C4-2B (cell line): ENCODE results near the gene ZNF883.

Experiments used
- ZFX ChIP-seq: fragments of 450-650 bp; IDR thresholded peaks from 2 replicates; pipeline ENCODE4 v1.6.1; 2017
- TF ChIP-seq, protein P1 (sequence below): fragments of 450-650 bp; conservative IDR thresholded peaks from 2 replicates; pipeline ENCODE4 v1.5.1; 2017; ENCODE audit warnings: mild to moderate bottlenecking

DNA sequence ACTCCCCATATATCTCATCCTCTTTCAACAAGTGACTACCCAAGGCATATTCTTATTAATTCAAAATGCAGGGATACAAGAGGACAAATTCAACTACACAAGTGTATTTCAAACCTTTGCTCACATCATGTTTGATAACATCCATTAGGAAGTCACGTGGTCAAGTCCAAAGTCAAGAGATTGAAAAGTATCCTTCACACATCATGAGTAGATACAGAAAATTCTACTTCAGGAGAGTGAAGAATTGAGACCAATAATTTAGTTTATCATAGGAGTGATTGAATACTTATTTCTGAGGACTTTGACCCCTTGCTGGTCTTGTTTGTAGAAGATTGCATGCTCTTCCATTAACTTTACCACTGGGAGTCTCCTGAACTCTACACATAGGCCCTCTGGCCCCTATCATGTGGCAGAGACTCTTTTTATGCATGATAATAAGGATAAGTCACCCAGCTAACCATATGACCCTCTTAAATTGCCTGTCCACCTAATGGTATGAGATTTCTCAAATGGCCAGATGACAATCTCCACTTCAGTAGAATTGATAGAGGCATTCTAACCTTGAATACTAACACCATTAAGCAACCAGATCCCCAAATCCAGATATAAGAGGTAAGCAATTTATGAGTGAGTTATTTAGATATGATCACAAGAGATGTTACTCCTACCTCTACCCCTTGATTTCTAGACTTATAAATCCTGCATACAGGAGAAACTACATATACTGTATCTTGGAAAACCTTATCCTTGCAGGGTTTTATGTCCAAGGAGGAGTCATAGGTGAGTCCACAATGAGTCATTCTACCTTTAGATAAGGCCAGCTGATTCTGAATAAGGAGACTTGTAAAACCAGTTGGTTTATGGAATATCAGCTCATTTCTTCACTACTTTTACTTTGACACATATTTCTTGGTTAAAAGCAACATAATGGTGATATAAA, 94.7 kb downstream of the ZNF883 start:
- TF ChIP-seq, protein P1, sequence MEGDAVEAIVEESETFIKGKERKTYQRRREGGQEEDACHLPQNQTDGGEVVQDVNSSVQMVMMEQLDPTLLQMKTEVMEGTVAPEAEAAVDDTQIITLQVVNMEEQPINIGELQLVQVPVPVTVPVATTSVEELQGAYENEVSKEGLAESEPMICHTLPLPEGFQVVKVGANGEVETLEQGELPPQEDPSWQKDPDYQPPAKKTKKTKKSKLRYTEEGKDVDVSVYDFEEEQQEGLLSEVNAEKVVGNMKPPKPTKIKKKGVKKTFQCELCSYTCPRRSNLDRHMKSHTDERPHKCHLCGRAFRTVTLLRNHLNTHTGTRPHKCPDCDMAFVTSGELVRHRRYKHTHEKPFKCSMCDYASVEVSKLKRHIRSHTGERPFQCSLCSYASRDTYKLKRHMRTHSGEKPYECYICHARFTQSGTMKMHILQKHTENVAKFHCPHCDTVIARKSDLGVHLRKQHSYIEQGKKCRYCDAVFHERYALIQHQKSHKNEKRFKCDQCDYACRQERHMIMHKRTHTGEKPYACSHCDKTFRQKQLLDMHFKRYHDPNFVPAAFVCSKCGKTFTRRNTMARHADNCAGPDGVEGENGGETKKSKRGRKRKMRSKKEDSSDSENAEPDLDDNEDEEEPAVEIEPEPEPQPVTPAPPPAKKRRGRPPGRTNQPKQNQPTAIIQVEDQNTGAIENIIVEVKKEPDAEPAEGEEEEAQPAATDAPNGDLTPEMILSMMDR = no peak
- no peak for TF ChIP-seq ZFX
